C4-2B (cell line): ENCODE data around the gene IDUA.

ENCODE experiments used
- H3K27ac ChIP-seq: fragments of 450-650 bp; 2 replicates; pipeline ENCODE4 v1.5.1; 2017
- CTCF ChIP-seq: fragments of 450-650 bp; conservative IDR thresholded peaks from 2 replicates; pipeline ENCODE4 v1.5.1; 2017; ENCODE audit warnings: mild to moderate bottlenecking
- ZFX ChIP-seq: fragments of 450-650 bp; IDR thresholded peaks from 2 replicates; pipeline ENCODE4 v1.6.1; 2017

The IDUA gene

GRCh38 chr4:982814-983213, 4.0 kb upstream of the IDUA start:
- no peak overlapping the region for H3K27ac ChIP-seq
- no peak for TF ChIP-seq ZFX
- no peak for TF ChIP-seq CTCF

- H3K27ac ChIP-seq: no peak overlapping the region
- TF ChIP-seq CTCF (no peak), ZFX (no peak)
Measured at GRCh38 chr4:984336-985054, 2.3 kb upstream of the IDUA start.

GRCh38 chr4:985123-985830, 1.6 kb upstream of the IDUA start:
- TF ChIP-seq ZFX: no peak
- TF ChIP-seq CTCF: no peak
- H3K27ac ChIP-seq: no peak overlapping the region

GRCh38 chr4:986428-986878, 391 bp upstream of the IDUA start:
- TF ChIP-seq CTCF (no peak), ZFX (no peak)
- H3K27ac ChIP-seq: peak overlapping the region; percentile 82

- H3K27ac ChIP-seq: peak overlapping the region; percentile 82
- TF ChIP-seq ZFX (no peak), CTCF (no peak)
Measured at GRCh38 chr4:987624-988513, 1.0 kb downstream of the IDUA start.

GRCh38 chr4:988726-989721, 2.2 kb downstream of the IDUA start:
- TF ChIP-seq CTCF: no peak
- no peak for TF ChIP-seq ZFX
- H3K27ac ChIP-seq: no peak overlapping the region; the same call in 1 of the 2 replicates
